ENCODE results near the gene GGCT.

DNA sequence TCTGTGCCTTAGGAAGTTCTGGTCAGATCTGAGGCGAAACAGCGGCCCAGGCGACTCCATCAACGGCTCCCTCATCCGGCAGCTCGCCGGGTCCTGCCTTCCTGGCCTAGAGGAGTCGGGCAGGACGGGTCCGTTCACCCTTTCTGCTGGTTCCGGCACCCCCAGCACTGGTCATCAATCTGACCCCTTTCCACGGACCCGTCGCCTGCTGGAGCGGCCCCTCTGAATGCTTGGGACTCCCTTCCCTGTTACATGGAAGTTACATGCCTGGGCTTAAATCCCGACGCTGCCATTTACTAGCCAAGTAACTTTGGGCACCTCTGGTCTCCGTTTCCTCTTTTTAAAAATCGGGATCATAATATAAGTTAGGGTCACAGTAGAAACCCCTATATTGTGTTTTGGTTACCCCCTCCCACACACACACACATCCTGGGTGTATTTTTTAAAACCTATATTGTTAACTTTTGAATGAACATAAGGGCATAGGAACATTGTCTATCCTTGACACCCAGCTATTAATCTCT is 607 bp upstream of the GGCT start:
- no peak for TF ChIP-seq GATA2 (IDR thresholded peaks at IDR 0.05; ENCODE audit: low read depth, low read length)
- no peak for TF ChIP-seq GATA3 (IDR thresholded peaks at IDR 0.05; ENCODE audit: low read depth, low read length)

Data from SH-SY5Y (cell line).